ENCODE data around the gene NT5C.

The NT5C gene

GRCh38 chr17:75090871-75091854 is 40.4 kb downstream of the NT5C start:
- no peak for DNase-seq

GRCh38 chr17:75088465-75089417 is 42.8 kb downstream of the NT5C start:
- no peak for DNase-seq

- DNase-seq = no peak
Measured at GRCh38 chr17:75087558-75088453, 43.7 kb downstream of the NT5C start, which contains the start of gene SLC16A5. SLC16A5 (plus strand) TSS chr17:75087954; CDS start chr17:75093637, 5,683 bp downstream.

- no peak for DNase-seq
Measured at GRCh38 chr17:75087182-75087557, 44.4 kb downstream of the NT5C start.

GRCh38 chr17:75086496-75087181 is 44.9 kb downstream of the NT5C start:
- no peak for DNase-seq

- DNase-seq = no peak
Measured at GRCh38 chr17:75084039-75084660, 47.4 kb downstream of the NT5C start.

- DNase-seq = no peak
Measured at GRCh38 chr17:75082683-75083082, 48.9 kb downstream of the NT5C start.

GRCh38 chr17:75081611-75082540 is 49.7 kb downstream of the NT5C start:
- no peak for DNase-seq

All from NCI-H1694 (cell line).